ENCODE results near the gene BRMS1. TPM values are rescaled to one million over a fixed set of nuclear protein-coding genes. Genes with fewer than 3 reads are reported as not detected.
"Not testable (repeated sequence)": the region's sequence is repeated elsewhere in the genome, so short reads cannot be mapped to it uniquely, and the experiment has no call there.

BRMS1 gene
- total RNA-seq, 2 experiments from 2014 or later, result 35.7 to 35.9 TPM

DNA sequence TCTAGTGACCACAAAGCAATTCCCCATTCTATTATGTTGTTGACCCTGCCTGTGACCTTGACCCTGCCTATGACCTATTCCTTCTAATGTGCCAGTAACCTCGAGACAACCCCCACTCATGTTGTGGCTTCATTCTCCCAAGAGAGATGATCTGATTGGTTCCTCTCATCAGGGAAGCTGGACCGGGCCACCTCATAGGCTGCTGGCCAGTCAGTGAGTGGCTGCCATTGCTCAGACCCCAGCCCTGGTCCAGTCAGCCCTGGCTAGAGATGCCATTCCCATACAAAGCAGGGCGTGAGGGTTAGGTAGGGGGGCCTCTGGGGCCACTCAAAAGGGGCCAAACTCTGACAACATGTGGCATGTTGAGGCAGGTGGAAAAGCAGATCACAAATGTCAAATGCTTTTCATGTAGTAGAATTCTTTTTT, 14.8 kb upstream of the BRMS1 start:
- Mint-ChIP-seq H3K4me1 (ENCODE audit: low read depth) (no peaks in the 10 kb centered on the region), H3K36me3 (ENCODE audit: low read depth) (peaks cover 5% of the 10 kb centered on the region), H3K27ac (no peak overlapping the region), H3K27me3 (no peaks in the 10 kb centered on the region), H3K9me3 (no peaks in the 10 kb centered on the region), H3K4me3 (no peak overlapping the region)
- intact Hi-C loops (cut with micrococcal nuclease), result no loop called here
- ChIA-PET POLR2A (no interaction called here), CTCF (no interaction called here)
- TF ChIP-seq, protein P1, sequence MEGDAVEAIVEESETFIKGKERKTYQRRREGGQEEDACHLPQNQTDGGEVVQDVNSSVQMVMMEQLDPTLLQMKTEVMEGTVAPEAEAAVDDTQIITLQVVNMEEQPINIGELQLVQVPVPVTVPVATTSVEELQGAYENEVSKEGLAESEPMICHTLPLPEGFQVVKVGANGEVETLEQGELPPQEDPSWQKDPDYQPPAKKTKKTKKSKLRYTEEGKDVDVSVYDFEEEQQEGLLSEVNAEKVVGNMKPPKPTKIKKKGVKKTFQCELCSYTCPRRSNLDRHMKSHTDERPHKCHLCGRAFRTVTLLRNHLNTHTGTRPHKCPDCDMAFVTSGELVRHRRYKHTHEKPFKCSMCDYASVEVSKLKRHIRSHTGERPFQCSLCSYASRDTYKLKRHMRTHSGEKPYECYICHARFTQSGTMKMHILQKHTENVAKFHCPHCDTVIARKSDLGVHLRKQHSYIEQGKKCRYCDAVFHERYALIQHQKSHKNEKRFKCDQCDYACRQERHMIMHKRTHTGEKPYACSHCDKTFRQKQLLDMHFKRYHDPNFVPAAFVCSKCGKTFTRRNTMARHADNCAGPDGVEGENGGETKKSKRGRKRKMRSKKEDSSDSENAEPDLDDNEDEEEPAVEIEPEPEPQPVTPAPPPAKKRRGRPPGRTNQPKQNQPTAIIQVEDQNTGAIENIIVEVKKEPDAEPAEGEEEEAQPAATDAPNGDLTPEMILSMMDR (IDR thresholded peaks at IDR 0.05), result no peak
- DNase-seq (no peak), ATAC-seq (no peak)

DNA sequence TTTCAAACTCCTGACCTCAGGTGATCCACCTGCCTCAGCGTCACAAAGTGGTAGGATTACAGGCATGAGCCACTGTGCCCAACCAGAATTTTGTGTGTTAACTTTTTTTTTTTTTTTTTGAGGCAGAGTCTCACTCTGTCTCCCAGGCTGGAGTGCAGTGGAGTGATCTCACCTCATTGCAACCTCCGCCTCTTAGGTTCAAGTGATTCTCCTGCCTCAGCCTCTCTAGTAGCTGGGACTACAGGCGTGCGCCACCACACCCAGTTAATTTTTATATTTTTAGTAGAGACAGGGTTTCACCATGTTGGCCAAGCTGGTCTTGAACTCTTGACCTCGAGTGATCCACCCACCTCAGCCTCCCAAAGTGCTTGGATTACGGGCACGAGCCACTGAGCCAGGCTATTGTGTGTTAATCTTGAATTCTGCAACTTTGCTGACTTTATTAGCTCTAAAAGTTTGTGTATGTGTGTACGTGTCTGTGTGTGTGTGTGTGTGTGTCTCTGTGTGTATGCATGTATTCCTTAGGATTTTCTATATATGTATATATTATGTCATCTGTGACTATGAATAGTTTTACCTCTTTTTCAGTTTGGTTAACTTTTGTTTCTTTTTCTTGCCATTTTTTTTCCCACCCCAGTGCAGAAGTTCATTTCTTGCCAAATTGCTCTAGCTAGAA, 5.8 kb upstream of the BRMS1 start:
- DNase-seq; ATAC-seq; H3K27ac Mint-ChIP-seq; H3K4me3 Mint-ChIP-seq; H3K9me3 Mint-ChIP-seq; H3K27me3 Mint-ChIP-seq; H3K36me3 Mint-ChIP-seq (ENCODE audit: low read depth); intact Hi-C loops (cut with micrococcal nuclease): not testable (repeated sequence)
- CTCF ChIA-PET, result interaction anchor here (0.6 to 2.7 kb wide), 4 partner anchors 13 to 464 kb away, joined by 3 to 18 read pairs (median 4); no protein-coding TSS in a partner anchor
- H3K4me1 Mint-ChIP-seq (ENCODE audit: low read depth), result peaks cover 20% of the 10 kb centered on the region
- POLR2A ChIA-PET, result interaction anchor here (0.6 to 2.8 kb wide), 4 partner anchors 10 to 16 kb away, joined by 3 to 9 read pairs (median 5); no protein-coding TSS in a partner anchor

DNA sequence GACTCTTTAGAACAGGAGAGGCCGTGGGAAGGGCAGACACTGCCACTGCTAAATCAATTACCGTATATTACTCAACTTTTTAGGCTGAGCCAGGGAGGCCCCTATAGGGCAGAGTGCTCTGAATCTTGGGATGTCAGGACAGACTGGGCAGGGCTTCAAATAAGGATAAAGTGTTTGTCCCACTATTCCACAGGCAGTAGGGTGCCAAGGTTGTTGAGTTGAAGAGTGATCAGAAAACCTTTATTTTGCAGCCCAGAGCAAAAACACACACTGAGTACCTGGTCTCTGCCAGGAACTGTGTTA, 4.1 kb upstream of the BRMS1 start:
- POLR2A ChIA-PET, result interaction anchor here (1.1 to 2.8 kb wide), 2 partner anchors 14 to 22 kb away, joined by 3 to 9 read pairs; no protein-coding TSS in a partner anchor
- H3K4me3 Mint-ChIP-seq, result peak overlapping the region; percentile 24
- DNase-seq (no peak), ATAC-seq (no peak)
- TF ChIP-seq, protein P1 (IDR thresholded peaks at IDR 0.05), result no peak
- H3K27ac Mint-ChIP-seq, result no peak overlapping the region
- peaks cover 2% of the 10 kb centered on the region for H3K27me3 Mint-ChIP-seq
- H3K9me3 Mint-ChIP-seq, result no peaks in the 10 kb centered on the region
- peaks cover 31% of the 10 kb centered on the region for H3K4me1 Mint-ChIP-seq (ENCODE audit: low read depth)
- CTCF ChIA-PET, result interaction anchor here (1.1 to 5.5 kb wide), 3 partner anchors 15 to 36 kb away, joined by 3 to 44 read pairs (median 18); partner anchors contain the start of gene CD248
- intact Hi-C loops (cut with micrococcal nuclease), result loop anchor here (5.0 kb wide), 1 partner anchor 37 kb away; no protein-coding TSS in a partner anchor
- peaks cover 2% of the 10 kb centered on the region for H3K36me3 Mint-ChIP-seq (ENCODE audit: low read depth)

DNA sequence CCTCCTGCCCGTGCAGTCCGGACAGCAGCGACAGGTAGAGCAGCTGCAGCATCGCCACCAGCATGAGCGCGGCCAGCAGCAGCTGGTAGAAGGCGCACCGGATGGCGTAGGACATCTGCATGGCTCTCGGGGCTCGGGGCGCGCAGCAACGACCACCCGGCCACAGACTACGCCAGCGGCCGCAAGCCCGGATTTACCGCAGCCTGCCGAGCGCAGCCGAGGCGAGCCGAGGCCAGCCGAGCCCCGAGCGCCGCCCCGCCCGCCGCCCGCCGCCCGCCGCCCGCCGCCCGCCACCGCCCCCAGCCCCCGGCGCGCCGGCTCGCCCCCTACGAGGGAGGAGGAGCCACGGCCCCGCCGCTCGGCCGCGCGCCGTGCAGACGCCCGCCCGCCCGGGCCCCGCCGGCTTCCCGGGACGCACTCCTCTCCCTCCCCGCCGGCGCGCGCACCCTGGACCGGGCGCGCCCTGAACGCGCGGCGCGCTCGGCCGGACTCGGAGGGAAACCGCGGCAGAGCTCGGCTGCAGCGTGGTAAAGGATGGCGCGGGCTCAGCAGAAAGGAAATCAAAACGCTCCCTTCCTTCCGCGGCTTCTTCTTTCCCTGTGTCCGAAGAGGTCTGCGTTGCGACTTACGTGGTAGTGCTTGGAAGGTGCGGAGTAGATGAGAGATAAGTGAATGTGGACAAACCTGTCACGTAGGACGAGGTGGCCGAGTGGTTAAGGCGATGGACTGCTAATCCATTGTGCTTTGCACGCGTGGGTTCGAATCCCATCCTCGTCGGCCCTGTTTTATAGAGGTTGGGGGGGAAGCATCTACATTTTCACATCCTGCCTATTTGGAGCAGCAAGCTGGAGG, 2.7 kb upstream of the BRMS1 start, which contains the start of gene B4GAT1:
TSS of gene B4GAT1 (minus strand) at position 205 of the 852 bp plus-strand sequence. CDS start at position 121, 84 bp downstream.
- peaks cover 2% of the 10 kb centered on the region for H3K27me3 Mint-ChIP-seq
- no peaks in the 10 kb centered on the region for H3K9me3 Mint-ChIP-seq
- peak within 1 kb of the TSS; percentile 90 for H3K27ac Mint-ChIP-seq
- TF ChIP-seq, protein P1 (IDR thresholded peaks at IDR 0.05), result no peak
- DNase-seq (peak; percentile 95), ATAC-seq (peak; percentile 68)
- ChIA-PET POLR2A (interaction anchor here (0.7 to 2.7 kb wide), 12 partner anchors 10 to 91 kb away, joined by 3 to 11 read pairs (median 3); partner anchors contain the start of genes CD248, MRPL11, RIN1 and SLC29A2), CTCF (interaction anchor here (0.7 to 5.5 kb wide), 8 partner anchors 12 to 65 kb away, joined by 3 to 44 read pairs (median 6); partner anchors contain the start of gene CD248)
- H3K36me3 Mint-ChIP-seq (ENCODE audit: low read depth), result peaks cover 6% of the 10 kb centered on the region
- peak within 1 kb of the TSS; percentile 95 for H3K4me3 Mint-ChIP-seq
- intact Hi-C loops (cut with micrococcal nuclease), result loop anchor here (5.0 kb wide), 1 partner anchor 35 kb away; no protein-coding TSS in a partner anchor
- peaks cover 45% of the 10 kb centered on the region for H3K4me1 Mint-ChIP-seq (ENCODE audit: low read depth)

Data from activated CD8-positive, alpha-beta T cell treated with anti-CD3 and anti-CD28 coated beads for 36 hours (primary cell).